GM23338 (cell line): ENCODE data around the gene GFER. TPM values are rescaled to one million over a fixed set of nuclear protein-coding genes. Genes with fewer than 3 reads are reported as not detected.

Source experiments
- ATAC-seq: fragments of 200-7000 bp; cut with Tn5 transposase; 3 replicates; pipeline ENCODE4 v1.9.1; 2020
- DNase-seq: peaks from one replicate; pipeline ENCODE4 v3.0.0-alpha.2; 2015; ENCODE audit warnings: low spot score
- H2AFZ ChIP-seq: fragments of 200-600 bp; sonication (generic); 2 replicates; pipeline ENCODE4 v1.8.0; 2016; ENCODE audit warnings: antibody characterized with exemption, mild to moderate bottlenecking, moderate library complexity
- H3F3A ChIP-seq: fragments of 200-600 bp; sonication (generic); replicated peaks from 2 replicates; pipeline ENCODE4 v1.8.0; 2017; ENCODE audit warnings: antibody characterized with exemption, mixed run types, low read depth
- H3K27ac ChIP-seq: fragments of 200-600 bp; sonication (generic); 2 replicates; pipeline ENCODE4 v1.6.1; 2016; ENCODE audit warnings: low read depth
- H3K27me3 ChIP-seq: fragments of 200-600 bp; sonication (generic); 2 replicates; pipeline ENCODE4 v1.8.0; 2016; ENCODE audit warnings: mild to moderate bottlenecking, mixed run types, moderate library complexity; ENCODE audit not compliant: insufficient read depth
- H3K36me3 ChIP-seq: fragments of 200-600 bp; sonication (generic); 2 replicates; pipeline ENCODE4 v1.8.0; 2016; ENCODE audit warnings: mild to moderate bottlenecking; ENCODE audit not compliant: insufficient read depth
- H3K4me1 ChIP-seq: fragments of 200-600 bp; sonication (generic); 2 replicates; pipeline ENCODE4 v1.8.0; 2016; ENCODE audit warnings: mild to moderate bottlenecking, moderate library complexity; ENCODE audit not compliant: insufficient read depth
- H3K4me2 ChIP-seq: fragments of 200-600 bp; sonication (generic); 2 replicates; pipeline ENCODE4 v1.7.1; 2017; ENCODE audit warnings: mixed run types
- H3K4me3 ChIP-seq: fragments of 200-600 bp; sonication (generic); 2 replicates; pipeline ENCODE4 v1.6.1; 2016; ENCODE audit warnings: mixed run types
- H3K79me2 ChIP-seq: fragments of 200-600 bp; sonication (generic); replicated peaks from 2 replicates; pipeline ENCODE4 v1.8.0; 2017; ENCODE audit warnings: mild to moderate bottlenecking; ENCODE audit not compliant: insufficient read depth
- H3K9me2 ChIP-seq: fragments of 200-600 bp; sonication (generic); 2 replicates; pipeline ENCODE4 v1.8.0; 2017; ENCODE audit not compliant: insufficient read depth
- H4K20me1 ChIP-seq: fragments of 200-600 bp; sonication (generic); replicated peaks from 2 replicates; pipeline ENCODE4 v1.8.0; 2017; ENCODE audit warnings: mild to moderate bottlenecking; ENCODE audit not compliant: insufficient read depth
- H3K27ac Mint-ChIP-seq: 2 replicates; pipeline ENCODE4 v1.8.0; 2020; ENCODE audit warnings: inconsistent platforms, mild to moderate bottlenecking, moderate library complexity, mixed read lengths
- H3K27me3 Mint-ChIP-seq: 3 replicates; pipeline ENCODE4 v1.8.0; 2022; ENCODE audit warnings: low read depth, mild to moderate bottlenecking, moderate library complexity, mixed read lengths, inconsistent platforms; ENCODE audit not compliant: insufficient read depth, poor library complexity
- H3K36me3 Mint-ChIP-seq: 3 replicates; pipeline ENCODE4 v1.8.0; 2021; ENCODE audit warnings: low read depth, mild to moderate bottlenecking, inconsistent platforms, moderate library complexity, mixed read lengths
- H3K4me1 Mint-ChIP-seq: 3 replicates; pipeline ENCODE4 v1.8.0; 2020; ENCODE audit warnings: mild to moderate bottlenecking, inconsistent platforms, mixed read lengths
- H3K4me3 Mint-ChIP-seq: 3 replicates; pipeline ENCODE4 v1.8.0; 2021; ENCODE audit warnings: moderate library complexity, mild to moderate bottlenecking, inconsistent platforms, mixed read lengths
- H3K9me3 Mint-ChIP-seq: 3 replicates; pipeline ENCODE4 v1.8.0; 2020; ENCODE audit warnings: moderate library complexity, mild to moderate bottlenecking, inconsistent platforms, mixed read lengths
- CREB1 ChIP-seq: fragments of 250-450 bp; sonication (Bioruptor Pico); IDR thresholded peaks from 2 replicates; pipeline ENCODE4 v1.5.0; 2020; ENCODE audit warnings: low read depth, mild to moderate bottlenecking, moderate library complexity
- JUNB ChIP-seq: IDR thresholded peaks from one replicate; pipeline ENCODE4 v1.6.1; 2016; ENCODE audit warnings: antibody characterized with exemption; ENCODE audit not compliant: unreplicated experiment
- NANOG ChIP-seq: IDR thresholded peaks from 2 replicates; pipeline ENCODE4 v1.6.1; 2016; ENCODE audit warnings: antibody characterized with exemption, borderline replicate concordance
- polyA plus RNA-seq: library from polyadenylated mRNA; unstranded; fragments of >200 nt; fragmentation: Nextera tagmentation; extraction: Ambion mirVana; gene quantifications from 2 replicates; pipeline ENCODE4 v1.2.1, GENCODE V29; 2016
- total RNA-seq: library from RNA; depleted of rRNA; stranded (reverse); fragments of >200 nt; shearing (Covaris generic); gene quantifications from 2 replicates; pipeline ENCODE4 v1.2.3, GENCODE V29; 2014
- TF ChIP-seq, protein P1 (sequence below): IDR thresholded peaks from one replicate; pipeline ENCODE4 v1.6.1; 2018; ENCODE audit warnings: antibody characterized with exemption; ENCODE audit not compliant: unreplicated experiment
- TF ChIP-seq, protein P2 (sequence below), 2 experiments: fragments of 200-600 bp in 1 of 2; sonication (generic) in 1 of 2; conservative IDR thresholded peaks; 2 replicates each; pipeline versions ENCODE4 v1.5.1 to v1.6.1; 2016 to 2017; ENCODE audit warnings: antibody characterized with exemption in 2 of 2, low read depth in 2 of 2, mild to moderate bottlenecking in 2 of 2, moderate library complexity in 1 of 2

GFER gene
- total and polyA plus RNA-seq, 2 experiments from 2014 or later = 40.1 to 64.5 TPM

DNA sequence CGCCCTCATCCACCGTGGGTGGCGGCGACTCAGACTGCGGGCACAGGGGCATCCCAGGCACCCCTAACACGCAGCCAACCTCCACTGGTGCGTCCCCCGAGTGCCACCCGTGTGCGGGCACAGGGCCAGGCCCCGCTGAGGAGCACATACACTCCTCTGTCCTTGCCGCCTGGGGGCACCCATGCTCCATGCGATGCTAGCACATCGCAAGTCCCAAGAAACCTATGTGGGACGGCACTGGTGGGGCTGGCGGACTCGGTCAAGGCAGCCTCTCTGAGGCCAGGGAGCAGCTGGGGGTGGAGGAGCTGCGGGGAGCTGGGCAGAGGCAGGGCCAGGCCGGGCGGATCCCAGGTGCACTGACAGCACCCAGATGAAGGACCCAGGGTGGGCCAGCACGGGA, 21.7 kb downstream of the GFER start:
- H3K36me3 ChIP-seq = no peaks in the 10 kb centered on the region
- H3K9me2 ChIP-seq = no peaks in the 10 kb centered on the region
- peaks cover 13% of the 10 kb centered on the region for H3K27me3 Mint-ChIP-seq
- no peaks in the 10 kb centered on the region for H3K27me3 ChIP-seq
- H3K27ac ChIP-seq = no peak overlapping the region
- H3K27ac Mint-ChIP-seq = no peak overlapping the region
- TF ChIP-seq, protein P1, sequence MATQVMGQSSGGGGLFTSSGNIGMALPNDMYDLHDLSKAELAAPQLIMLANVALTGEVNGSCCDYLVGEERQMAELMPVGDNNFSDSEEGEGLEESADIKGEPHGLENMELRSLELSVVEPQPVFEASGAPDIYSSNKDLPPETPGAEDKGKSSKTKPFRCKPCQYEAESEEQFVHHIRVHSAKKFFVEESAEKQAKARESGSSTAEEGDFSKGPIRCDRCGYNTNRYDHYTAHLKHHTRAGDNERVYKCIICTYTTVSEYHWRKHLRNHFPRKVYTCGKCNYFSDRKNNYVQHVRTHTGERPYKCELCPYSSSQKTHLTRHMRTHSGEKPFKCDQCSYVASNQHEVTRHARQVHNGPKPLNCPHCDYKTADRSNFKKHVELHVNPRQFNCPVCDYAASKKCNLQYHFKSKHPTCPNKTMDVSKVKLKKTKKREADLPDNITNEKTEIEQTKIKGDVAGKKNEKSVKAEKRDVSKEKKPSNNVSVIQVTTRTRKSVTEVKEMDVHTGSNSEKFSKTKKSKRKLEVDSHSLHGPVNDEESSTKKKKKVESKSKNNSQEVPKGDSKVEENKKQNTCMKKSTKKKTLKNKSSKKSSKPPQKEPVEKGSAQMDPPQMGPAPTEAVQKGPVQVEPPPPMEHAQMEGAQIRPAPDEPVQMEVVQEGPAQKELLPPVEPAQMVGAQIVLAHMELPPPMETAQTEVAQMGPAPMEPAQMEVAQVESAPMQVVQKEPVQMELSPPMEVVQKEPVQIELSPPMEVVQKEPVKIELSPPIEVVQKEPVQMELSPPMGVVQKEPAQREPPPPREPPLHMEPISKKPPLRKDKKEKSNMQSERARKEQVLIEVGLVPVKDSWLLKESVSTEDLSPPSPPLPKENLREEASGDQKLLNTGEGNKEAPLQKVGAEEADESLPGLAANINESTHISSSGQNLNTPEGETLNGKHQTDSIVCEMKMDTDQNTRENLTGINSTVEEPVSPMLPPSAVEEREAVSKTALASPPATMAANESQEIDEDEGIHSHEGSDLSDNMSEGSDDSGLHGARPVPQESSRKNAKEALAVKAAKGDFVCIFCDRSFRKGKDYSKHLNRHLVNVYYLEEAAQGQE = no peak
- TF ChIP-seq, protein P2, sequence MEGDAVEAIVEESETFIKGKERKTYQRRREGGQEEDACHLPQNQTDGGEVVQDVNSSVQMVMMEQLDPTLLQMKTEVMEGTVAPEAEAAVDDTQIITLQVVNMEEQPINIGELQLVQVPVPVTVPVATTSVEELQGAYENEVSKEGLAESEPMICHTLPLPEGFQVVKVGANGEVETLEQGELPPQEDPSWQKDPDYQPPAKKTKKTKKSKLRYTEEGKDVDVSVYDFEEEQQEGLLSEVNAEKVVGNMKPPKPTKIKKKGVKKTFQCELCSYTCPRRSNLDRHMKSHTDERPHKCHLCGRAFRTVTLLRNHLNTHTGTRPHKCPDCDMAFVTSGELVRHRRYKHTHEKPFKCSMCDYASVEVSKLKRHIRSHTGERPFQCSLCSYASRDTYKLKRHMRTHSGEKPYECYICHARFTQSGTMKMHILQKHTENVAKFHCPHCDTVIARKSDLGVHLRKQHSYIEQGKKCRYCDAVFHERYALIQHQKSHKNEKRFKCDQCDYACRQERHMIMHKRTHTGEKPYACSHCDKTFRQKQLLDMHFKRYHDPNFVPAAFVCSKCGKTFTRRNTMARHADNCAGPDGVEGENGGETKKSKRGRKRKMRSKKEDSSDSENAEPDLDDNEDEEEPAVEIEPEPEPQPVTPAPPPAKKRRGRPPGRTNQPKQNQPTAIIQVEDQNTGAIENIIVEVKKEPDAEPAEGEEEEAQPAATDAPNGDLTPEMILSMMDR (conservative IDR thresholded peaks at IDR 0.05; ENCODE audit: low read depth in 2 of 2) = peak; percentile 46 to 71
- peaks cover 33% of the 10 kb centered on the region; the same call in 1 of the 2 replicates for H3F3A ChIP-seq
- peaks cover 42% of the 10 kb centered on the region for H3K79me2 ChIP-seq
- H3K36me3 Mint-ChIP-seq = peaks cover 25% of the 10 kb centered on the region
- peaks cover 37% of the 10 kb centered on the region for H3K4me1 Mint-ChIP-seq
- H4K20me1 ChIP-seq = peaks cover 36% of the 10 kb centered on the region
- no peak overlapping the region for H2AFZ ChIP-seq
- peaks cover 22% of the 10 kb centered on the region for H3K4me1 ChIP-seq
- ATAC-seq (peak; percentile 11), DNase-seq (peak; percentile 72)
- no peak overlapping the region; the same call in 2 of the 3 replicates for H3K4me3 Mint-ChIP-seq
- no peaks in the 10 kb centered on the region for H3K9me3 Mint-ChIP-seq
- H3K4me3 ChIP-seq = no peak overlapping the region
- no peak overlapping the region for H3K4me2 ChIP-seq

DNA sequence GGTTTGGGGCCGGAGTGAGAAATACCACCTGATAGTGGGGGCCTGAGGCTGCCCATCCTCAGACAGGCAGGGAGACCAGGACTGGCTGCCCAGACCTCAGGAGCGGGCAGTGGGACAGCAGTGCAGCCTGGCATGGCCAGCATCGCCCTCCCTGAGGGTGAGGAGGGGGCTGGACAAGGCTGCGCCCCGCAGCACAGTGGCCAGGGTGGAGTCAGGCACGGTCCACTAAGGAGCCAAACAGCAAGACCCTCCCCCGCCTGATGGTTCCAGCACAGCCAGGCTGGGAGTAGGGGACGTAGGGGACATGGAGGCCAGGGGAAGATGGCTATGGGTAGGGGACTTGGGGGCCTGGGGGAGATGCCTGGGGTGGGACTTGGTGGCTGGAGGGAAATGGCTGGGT, 22.3 kb downstream of the GFER start:
- H3K4me1 ChIP-seq = peaks cover 22% of the 10 kb centered on the region
- Mint-ChIP-seq H3K4me3 (peak overlapping the region; percentile 16; the same call in 1 of the 3 replicates), H3K36me3 (peaks cover 19% of the 10 kb centered on the region), H3K4me1 (peaks cover 37% of the 10 kb centered on the region), H3K27ac (no peak overlapping the region), H3K27me3 (peaks cover 13% of the 10 kb centered on the region), H3K9me3 (no peaks in the 10 kb centered on the region)
- H4K20me1 ChIP-seq = peaks cover 36% of the 10 kb centered on the region
- no peaks in the 10 kb centered on the region for H3K9me2 ChIP-seq
- H3F3A ChIP-seq = peaks cover 31% of the 10 kb centered on the region; the same call in 1 of the 2 replicates
- no peak overlapping the region for H3K27ac ChIP-seq
- H3K79me2 ChIP-seq = peaks cover 42% of the 10 kb centered on the region
- TF ChIP-seq, protein P2 (conservative IDR thresholded peaks at IDR 0.05; ENCODE audit: low read depth in 2 of 2) = no peak
- TF ChIP-seq, protein P1 = no peak
- TF ChIP-seq JUNB (no peak), NANOG (no peak), CREB1 (CRISPR knock-in tag) (no peak)
- no peak overlapping the region for H3K4me3 ChIP-seq
- no peaks in the 10 kb centered on the region for H3K36me3 ChIP-seq
- no peak for ATAC-seq
- H3K27me3 ChIP-seq = no peaks in the 10 kb centered on the region
- H2AFZ ChIP-seq = no peak overlapping the region
- no peak for DNase-seq
- no peak overlapping the region for H3K4me2 ChIP-seq
